NCI-H2107 treated with DMSO at 0.1 percent for 48 hours (cell line): ENCODE measurements around the gene CYP2A6.
"Not testable (repeated sequence)": the region's sequence is repeated elsewhere in the genome, so short reads cannot be mapped to it uniquely, and the experiment has no call there.

ENCODE experiments used
- DNase-seq: peaks from one replicate; lab custom pipeline; 2025; ENCODE audit not compliant: unreplicated experiment; lab: John Stamatoyannopoulos, UW

CYP2A6 gene

DNA sequence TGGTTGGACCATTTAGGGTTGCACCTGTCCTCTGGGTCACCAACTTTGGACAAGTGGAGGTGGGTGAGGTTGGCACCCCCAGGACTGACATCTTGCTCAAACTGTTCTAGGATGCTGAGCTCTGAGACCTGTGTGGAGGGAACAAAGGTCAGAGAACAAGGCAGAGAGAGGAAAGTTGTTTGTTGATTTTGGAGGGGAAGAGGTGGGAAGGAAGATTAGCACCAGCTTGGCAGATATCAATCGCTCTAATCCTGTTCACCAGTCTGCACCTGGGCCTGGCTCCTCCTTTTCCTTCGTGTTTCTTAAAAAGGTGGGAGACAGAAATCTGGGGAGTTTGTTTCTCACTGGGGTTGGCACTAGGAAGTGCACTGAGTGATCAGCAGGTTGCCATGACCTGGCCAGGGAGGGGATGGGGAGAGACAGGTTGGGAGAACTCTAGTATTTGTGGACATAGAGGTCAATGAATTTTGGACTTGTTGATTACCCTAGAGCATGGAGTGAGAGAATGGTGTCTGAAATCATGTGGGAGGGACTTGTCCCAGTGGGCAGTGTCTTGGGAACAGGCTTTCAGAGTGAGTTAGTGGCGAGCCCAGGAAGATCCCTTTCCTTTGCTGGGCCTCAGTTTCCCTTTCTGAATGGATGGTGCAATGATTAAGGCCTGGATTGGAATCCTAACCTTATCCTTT lies 2.4 kb upstream of the CYP2A6 start:
- not testable (repeated sequence) for DNase-seq

DNA sequence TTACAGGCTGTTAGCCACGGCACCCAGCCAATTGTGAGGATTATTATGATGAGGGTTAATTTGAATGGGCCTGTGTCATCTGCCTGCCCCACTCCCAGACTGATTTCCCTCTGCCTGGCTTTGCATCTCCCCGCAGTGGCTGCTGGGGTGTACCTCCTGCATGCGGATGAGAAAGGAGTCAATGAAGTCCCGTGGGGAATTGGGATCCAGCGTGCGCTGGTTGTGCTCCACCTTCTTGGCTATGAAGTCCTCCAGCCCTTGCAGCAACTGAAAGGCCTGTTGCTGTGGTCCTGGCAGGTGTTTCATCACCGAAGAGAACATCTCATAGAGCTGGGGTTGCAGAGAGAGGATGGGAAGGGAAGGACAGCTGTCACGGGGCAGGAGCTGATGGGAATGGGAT lies 3.5 kb downstream of the CYP2A6 start:
- DNase-seq: not testable (repeated sequence)

DNA sequence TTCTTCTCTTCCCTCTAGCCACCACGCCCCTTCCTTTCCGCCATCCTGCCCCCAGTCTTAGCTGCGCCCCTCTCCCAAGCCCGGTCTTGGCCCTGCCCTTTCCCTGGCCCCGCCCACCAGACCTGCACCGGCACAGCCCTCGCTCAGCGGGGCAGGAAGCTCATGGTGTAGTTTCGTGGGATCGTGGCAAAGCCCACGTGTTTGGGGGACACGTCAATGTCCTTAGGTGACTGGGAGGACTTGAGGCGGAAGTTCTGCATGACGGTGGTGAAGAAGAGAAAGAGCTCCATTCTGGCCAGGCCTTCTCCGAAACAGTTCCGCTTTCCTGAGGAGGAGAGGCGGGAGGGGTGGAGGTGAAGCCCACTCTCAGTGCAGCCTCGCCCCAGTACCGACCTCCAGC lies 6.6 kb downstream of the CYP2A6 start:
- DNase-seq: not testable (repeated sequence)

DNA sequence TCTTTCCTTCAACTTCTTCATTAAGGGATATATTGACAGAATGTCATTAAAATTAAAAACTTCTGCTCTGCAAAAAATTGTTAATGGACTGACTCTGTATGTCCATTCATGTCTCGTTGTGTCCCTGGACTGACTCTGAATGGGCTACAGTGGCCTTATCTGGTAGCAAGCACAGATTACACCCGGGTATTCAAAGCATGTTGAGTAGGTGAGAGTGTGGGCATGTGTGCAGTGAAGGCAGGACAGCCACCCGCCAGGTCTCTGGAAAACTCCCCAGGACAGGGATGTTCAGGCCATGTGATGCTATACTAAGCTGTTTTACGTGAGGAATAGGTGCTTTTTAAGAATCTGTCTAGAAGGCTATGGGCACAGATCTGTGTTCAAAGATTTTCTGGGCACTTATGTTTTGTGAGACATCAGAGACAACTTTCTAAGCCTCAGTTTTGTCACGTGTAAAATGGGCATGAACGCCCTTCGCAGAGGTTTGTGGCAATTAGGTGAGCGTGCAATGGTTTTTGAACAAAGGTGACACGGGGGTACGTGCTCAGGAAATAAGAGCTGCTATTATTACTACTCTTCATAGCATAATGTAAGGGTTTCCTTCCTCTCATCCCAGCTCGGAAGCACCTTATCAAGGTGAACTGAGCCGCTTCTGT lies 7.1 kb downstream of the CYP2A6 start:
- DNase-seq: not testable (repeated sequence)

DNA sequence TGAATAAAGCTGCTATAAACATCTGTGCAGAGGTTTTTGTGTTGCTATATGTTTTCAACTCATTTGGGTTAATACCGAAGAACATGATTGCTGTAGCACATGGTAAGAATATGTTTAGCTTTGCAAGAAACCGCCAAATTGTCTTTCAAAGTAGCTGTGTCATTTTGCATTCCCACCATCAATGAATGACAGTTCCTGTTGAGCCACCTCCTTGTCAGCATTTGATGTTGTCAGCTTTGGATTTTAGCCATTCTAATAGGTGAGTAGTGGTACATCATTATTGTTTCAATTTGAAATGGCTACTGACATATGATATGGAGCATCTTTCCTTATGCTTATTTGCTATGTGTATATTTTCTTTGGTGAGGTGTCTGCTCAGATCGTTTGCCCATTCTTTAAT lies 8.2 kb downstream of the CYP2A6 start:
- not testable (repeated sequence) for DNase-seq

DNA sequence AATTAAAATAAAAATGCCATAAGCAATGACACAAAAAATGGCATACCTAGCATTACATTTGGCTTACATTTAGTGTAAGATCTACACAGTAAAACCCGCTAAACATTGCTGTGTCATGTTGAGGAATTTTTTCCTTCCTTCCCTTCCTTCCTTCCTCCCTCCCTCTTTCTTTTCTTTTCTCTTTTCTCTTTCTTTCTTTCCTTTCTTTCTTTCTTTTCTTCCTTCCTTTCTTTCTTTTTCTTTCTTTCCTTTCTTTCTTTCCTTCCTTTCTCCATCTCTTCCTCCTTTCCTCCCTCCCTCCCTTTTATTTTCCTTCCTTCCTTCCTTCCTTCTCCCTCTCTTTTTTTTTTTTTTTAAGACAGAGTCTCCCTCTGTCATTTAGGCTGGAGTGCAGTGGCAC lies 11.8 kb downstream of the CYP2A6 start:
- not testable (repeated sequence) for DNase-seq

DNA sequence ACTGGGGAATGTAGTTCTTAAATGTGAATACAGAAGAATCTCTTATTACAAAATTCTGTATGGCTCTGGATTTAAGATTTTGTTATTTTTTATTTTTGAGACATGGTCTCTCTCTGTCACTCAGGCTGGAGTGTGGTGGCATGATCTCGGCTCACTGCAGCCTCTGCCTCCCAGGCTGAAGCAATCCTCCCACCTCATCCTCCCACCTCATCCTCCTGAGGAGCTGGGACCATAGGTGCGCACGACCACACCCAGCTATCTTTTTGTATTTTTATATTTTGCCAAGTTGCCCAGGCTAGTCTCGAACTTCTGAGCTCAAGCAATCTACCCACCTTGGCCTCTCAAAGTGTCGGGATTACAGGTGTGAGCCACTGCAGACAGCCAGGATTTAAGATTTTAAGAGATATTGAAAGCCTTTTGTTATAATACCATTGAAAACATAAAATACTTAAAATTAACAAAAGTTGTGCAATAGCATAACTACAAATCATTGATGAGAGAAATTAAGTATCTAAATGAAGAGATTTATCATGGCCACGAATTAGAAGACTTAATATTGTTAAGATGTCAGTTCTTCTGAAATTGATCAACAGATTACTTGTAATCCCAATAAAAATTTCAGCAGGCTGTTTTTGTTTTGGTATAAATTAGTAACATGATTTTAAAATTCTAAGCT lies 13.4 kb downstream of the CYP2A6 start:
- no peak for DNase-seq

DNA sequence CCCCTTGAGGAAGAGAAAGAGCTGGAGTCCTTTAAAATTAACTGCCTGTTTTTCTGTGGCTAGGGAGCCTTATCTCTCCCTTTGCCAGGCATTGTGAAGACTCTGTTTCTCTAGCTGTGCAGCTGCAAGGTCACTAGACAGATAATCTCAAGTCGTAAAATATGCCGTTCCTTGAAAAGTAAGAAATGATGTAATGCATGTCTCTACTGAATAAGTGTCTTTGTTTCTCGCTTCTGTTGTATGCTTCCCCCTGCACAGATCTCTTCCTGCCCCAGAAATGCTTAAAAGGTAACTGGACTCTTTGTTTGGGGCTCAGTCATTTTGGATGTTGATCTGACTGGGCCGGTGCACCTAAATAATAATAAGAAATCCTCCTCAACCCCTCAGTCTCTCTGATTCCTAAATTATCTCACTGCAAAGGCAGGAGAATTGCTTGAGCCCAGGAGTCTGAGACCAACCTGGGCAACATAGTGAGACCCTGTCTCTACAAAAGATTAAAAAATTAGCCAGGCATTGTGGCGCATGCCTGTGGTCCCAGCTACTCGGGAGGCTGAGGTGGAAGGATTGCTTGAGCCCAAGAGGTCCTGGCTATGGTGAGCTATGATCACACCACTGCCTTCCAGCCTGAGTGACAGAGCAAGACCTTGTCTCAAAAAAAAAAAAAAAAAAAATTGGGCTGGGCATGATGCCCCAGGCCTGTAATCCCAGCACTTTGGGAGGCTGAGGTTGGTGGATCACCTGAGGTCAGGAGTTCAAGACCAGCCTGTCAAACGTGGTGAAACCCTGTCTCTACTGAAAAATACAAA lies 16.3 kb downstream of the CYP2A6 start:
- DNase-seq: not testable (repeated sequence)

DNA sequence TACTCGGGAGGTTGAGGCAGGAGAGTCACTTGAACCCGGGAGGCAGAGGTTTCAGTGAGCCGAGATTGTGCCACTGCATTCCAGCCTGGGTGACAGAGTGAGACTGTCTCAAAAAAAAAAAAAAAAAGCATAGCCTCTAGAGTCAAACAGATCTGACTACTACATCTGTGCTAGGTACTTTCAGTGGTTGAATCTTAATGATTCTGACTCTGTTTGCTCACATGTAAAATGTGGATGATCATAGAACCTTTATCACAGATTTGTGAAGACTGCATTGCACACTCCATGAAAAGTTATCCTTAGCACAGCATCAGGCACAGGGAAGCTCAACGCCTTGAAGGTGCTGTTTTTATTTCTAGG lies 17.8 kb downstream of the CYP2A6 start:
- DNase-seq: not testable (repeated sequence)

DNA sequence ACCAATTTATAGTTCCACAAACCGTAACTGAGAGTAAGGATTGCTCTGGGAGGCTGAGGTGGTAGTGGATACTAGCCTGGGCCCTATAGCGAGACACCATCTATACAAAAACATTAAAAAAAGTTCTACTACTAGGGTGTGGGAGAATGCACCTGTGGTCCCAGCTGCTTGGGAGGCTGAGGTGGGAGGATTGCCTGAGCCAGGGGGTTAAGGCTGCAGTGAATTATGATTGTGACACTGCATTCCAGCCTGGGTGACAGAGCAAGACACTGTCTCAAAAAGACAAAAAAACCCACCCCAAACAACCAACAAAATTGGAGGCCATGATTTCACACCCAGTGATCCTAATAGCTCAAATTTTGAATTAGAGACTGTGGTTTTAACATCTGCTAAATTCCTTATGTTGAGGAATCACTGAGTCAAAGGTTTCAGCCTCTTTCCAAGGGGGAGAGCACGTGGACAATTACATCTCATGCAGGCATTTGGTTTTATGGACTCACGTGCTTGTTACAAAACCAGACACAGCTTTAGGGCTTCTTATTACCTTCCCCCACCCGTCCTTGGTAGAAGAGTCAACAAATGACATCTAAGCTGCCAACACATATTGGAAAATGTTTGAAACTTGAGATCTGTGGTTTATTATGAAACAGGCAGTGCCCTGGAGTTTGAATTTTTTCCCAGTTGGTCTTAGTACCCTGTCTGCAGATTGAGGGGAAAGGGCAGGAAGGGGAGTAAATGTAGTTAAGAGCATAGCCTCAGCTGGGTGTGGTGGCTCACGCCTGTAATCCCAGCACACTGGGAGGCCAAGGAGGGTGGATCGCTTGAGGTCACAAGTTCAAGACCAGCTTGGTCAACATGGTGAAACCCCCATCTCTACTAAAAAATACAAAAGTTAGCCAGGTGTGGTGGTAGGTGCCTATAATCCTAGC lies 18.5 kb downstream of the CYP2A6 start:
- DNase-seq: peak; percentile 87

DNA sequence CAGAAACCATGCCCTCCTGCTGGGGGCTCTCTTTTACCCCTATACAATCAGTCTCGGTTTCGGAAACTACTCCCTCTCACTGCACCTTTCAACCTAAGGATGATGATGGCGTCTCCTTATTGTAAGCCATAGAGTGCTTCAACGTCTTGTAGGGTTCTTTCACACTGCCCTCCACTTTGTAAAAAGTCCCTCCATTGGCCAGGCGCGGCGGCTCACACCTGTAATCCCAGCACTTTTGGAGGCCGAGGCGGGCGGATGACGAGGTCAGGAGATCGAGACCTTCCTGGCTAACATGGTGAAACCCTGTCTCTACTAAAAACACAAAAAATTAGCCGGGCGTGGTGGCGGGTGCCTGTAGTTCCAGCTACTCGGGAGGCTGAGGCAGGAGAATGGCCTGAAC lies 19.5 kb downstream of the CYP2A6 start:
- DNase-seq: not testable (repeated sequence)

DNA sequence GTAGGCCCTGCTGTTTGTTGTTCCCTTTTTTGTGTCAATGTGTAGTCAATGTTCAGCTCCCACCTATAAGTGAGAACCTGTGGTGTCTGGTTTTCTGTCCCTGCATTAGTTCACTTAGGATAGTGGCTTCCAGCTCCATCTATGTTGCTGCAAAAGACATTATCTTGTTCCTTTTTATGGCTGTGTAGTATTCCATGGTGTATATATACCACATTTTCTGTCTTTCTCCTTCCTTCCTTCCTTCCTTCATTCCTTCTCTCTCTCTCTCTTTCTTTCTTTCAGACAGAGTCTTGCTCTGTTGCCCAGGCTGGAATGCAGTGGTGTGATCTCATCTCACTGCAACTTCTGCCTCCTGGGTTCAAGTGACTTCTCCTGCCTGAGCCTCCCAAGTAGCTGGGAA lies 21.0 kb downstream of the CYP2A6 start:
- no peak for DNase-seq

DNA sequence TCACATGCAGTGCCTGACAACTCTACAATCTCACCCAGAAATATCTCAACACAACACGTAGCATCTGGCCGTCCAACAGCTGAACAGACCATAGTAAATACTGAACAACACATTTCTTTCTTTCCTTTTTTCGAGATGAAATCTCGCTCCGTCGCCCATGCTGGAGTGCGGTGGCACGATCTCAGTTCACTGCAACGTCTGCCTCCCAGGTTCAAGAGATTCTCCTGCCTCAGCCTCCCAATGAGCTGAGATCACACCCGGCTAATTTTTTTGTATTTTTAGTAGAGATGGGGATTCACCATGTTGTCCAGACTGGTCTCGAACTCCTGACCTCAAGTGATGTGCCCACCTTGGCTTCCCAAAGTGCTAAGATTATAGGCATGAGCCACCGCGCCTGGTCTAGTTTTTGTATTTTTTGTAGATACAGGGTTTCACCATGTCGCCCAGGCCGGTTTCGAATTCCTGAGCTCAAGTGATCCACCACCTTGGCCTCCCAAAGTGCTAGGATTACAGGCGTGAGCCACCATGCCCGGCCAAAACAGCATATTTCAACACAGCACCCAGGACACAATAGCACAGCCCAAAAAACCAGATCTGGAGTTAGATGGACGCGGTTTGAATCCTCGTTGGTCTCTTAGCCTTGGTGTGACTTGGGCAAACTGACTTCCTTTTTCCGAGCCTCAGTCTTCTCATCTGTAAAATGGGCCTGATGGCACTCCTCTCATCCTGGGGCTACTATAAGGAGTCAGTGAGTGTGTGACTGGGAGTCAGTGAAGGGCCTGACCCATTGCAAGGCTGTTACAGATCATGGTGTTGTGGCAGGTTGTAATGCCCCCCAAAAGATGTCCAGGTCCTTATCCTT lies 22.6 kb downstream of the CYP2A6 start:
- no peak for DNase-seq

DNA sequence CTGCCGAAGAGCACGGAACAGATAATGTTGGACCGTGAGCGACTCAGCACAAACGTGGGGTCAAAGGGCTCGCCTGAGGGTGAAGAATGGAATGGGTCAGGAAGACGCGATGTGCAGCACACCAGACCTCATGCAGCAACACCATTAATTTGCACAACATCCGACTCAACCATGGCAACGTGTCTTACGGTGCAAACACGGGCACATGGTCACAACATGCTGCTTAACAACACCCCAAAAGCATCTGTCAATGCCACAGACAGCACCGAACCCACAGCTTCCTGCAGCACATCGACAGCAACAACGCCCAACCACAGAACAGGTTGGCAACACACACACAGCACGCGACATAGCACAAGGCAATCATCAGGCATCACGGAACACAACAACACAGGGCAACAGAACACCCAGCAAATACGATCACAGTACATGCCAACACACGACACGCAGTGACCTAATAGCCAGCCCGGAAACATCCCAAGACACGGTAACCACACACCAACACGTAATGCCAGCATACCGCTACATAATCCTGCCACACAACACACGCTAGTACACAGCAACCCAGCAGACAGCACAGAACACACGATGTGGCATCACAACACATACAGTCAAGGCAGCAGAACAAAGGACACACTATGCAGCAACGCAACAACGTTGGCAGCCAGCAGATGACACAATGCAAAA lies 23.4 kb downstream of the CYP2A6 start:
- DNase-seq: not testable (repeated sequence)

DNA sequence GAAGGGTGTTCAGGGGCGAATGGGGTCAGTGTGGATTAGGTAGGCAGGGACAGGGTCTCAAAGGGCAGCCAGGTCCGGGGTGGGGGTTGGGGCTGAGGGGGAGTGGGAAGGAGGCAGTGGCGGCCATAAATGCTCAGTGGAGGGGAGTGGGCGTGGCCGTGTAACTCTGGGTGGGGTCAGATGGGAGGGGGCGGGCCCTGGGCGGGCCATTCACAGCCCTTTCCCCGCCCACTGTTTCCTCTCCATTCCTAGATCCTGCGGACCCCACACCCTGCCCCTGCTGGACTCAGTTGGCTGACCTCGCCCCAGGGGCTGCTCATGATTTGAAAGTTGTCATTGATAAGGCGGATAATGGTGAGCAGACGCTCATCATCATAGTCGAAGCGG lies 23.9 kb downstream of the CYP2A6 start:
- not testable (repeated sequence) for DNase-seq

DNA sequence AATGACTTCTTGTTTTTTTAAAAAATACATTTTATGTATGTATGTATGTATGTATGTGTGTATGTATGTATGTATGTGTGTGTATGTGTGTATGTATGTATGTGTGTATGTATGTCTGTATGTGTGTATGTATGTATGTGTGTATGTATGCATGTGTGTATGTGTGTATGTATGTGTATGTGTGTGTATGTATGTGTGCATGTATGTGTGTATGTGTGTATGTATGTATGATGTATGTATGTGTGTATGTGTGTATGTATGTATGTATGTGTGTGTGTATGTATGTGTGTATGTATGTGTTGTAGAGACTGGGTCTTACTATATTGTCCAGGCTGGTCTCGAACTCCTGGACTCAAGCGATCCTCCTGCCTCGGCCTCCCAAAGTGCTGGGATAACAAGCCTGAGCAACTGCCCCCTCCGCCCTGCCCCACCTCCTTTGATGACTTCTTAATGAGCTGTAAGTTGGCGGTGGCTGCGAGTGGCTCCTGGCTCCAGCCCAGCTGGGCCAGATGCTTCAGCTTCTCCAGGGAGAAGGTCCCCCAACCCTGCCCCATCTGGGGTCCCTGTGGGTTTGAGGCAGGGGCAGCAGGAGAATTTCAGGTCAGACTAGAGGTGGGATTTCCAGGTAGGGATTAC lies 24.7 kb downstream of the CYP2A6 start:
- not testable (repeated sequence) for DNase-seq

DNA sequence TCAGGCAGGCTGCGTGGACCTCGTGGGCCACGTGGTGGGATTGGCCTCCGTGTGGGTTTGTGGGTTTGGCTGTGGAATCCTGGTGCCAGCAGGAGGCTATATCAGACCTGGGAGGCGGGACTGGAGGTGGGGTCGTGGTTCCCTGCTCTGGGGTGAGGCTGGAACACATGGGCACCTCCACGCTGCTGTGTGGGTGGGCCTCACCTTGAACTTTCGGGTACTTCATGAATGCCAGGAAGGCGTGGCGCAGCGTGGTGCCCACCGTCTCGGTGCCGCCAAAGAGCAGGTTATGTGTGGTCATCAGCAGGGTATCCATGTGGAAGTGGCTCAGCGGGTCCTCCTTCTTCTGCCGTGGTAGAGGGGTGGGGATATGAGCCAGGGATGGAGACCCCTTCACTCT lies 25.3 kb downstream of the CYP2A6 start:
- not testable (repeated sequence) for DNase-seq
